NOMO-1 treated with dmso at 0.1 percent for 144 hours (cell line): ENCODE data around the gene ATG16L1.

Source experiments
- DNase-seq: peaks from one replicate; lab custom pipeline; 2025; ENCODE audit not compliant: unreplicated experiment; lab: John Stamatoyannopoulos, UW

ATG16L1 gene

DNA sequence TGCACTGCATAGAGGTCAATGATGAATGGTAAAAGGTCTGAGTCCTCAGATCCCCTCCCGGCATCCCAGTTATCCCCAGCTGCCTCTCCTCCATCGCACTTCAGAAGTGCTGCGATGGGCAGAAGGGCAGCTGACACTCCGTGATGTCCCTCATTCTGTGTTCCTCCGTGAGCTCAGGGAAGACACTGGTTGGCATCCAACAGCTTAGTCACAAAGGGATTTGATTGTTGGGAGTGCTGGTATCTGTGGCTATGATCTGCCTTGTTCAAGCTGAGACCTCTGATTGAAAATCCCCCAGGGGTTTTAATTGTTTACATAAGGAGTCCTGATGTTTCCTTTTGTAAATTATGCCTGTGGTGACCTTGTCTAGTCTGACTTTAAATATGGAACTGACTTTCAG lies 37.2 kb downstream of the ATG16L1 start:
- no peak for DNase-seq

- DNase-seq, result no peak
Observed at GRCh38 chr2:233289648-233290047, 38.2 kb downstream of the ATG16L1 start.

DNA sequence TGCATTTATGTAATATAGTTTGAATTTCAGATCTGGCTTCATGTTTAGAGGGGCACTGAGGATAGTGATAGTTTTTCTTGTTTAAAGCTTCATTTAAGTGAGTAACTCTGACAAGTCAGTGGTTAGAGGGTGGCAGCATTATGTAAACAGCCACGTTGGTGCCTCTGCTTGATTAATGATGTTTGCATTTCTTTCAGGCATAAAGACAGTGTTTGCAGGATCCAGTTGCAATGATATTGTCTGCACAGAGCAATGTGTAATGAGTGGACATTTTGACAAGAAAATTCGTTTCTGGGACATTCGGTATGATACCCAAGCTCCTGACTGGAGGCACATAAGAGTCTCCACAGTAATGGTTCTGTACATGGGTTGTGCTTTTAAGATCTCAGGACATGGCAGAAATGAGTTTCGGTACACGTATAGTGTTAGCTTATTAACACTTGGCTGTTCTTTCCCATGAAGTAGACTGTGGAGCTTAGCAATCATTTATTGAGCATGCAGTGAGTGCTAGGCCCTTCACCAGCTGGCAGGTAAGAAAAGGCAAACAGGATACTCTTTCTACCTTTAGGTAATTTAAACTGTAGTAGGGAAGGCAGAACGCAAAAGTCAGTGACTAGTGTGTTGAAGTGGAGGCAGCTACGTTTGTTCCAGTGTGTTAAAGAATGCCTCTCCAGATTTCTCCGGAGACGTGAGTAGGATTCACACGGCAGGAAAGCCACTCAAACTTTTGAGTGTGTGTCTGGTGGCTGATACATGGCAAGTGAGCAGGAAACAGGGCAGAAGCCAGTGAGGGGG lies 38.8 kb downstream of the ATG16L1 start:
- no peak for DNase-seq

GRCh38 chr2:233295891-233296290 lies 44.4 kb downstream of the ATG16L1 start:
- DNase-seq, result no peak

GRCh38 chr2:233297076-233297475 lies 45.6 kb downstream of the ATG16L1 start:
- no peak for DNase-seq

GRCh38 chr2:233300401-233300800 lies 48.9 kb downstream of the ATG16L1 start:
- no peak for DNase-seq

GRCh38 chr2:233301248-233301647 lies 49.8 kb downstream of the ATG16L1 start:
- DNase-seq, result no peak

DNA sequence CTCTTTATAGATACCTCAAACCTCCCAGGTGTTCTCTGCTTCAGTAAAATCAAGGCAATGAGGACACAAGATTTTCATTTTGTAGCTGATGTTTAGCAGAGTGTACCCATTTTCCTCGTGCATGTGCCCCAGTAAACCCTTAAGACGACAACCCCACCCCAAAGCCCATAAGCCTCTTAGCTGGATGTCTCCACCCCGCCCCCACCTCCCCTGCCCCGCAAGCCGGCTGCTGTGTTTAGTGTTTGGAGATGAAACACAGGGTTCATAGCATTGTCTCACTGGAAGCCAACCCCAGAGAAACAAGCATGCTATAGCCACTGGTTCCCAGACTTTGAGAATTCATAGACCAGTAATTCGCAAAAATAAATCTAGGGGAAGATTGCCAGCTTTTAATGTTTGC lies 50.3 kb downstream of the ATG16L1 start:
- no peak for DNase-seq

DNA sequence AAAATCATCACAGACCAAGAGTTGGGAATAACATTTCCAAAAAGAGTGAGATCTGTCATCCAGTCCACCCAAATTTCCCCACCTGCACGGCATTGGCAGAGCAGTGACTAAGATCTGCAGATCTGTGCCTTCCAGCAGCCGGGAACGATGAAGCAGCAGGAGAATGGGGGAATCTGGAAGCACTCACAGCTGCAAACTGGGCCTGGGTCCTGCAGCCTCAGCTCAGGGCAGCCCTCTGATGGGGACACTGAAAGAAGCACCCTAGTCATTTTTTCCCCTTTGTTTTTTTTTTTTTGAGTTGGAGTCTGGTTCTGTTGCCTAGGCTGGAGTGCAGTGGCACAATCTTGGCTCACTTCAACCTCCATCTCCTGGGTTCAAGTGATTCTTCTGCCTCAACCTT lies 51.8 kb downstream of the ATG16L1 start:
- no peak for DNase-seq

DNA sequence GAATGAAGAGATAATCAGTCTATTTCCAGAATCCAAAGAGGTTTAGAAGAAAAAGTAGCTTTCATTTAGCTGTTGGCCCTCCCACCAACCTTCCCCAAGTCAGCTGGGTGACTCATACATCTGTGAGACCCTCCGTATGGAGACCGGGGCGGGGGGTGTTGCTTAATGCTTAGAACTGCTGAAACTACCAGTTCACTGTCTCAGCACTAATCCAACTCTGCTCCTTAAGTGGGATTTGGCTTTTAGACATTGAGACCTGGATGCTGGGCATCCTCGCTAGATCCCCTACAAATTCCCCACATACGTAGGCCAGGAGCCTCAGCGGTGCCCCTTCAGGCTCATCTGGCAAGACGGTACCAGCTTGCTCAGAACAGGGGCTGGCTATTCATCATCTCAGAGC lies 56.1 kb downstream of the ATG16L1 start, which contains the start of gene SAG:
TSS of gene SAG (plus strand) at position 252 of the 400 bp plus-strand sequence. CDS start 1,374 bp downstream, outside the sequence.
- no peak for DNase-seq

- no peak for DNase-seq
Observed at GRCh38 chr2:233311241-233311926, 59.9 kb downstream of the ATG16L1 start.

DNA sequence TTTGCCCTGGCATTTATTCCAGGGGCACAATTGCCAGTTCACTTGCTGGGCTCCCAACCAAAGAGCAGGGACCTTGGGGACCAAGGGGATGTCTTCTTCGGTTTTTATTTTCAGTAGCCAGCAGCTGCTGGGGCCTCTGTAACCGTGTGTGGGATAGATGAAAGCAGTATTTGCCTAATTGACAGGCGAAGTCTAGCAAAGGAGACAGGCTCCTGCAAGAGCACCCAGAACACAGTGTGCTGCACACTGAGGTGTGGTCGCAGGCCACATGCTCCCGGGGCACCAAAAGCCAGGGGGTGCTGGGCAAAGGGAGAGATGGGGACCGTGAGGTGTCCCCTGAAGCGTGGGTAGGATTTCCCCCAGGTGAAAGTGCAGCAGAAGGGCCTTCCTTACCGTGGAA lies 61.4 kb downstream of the ATG16L1 start:
- DNase-seq, result no peak

- DNase-seq, result no peak
Observed at GRCh38 chr2:233314180-233314925, 62.9 kb downstream of the ATG16L1 start.

DNA sequence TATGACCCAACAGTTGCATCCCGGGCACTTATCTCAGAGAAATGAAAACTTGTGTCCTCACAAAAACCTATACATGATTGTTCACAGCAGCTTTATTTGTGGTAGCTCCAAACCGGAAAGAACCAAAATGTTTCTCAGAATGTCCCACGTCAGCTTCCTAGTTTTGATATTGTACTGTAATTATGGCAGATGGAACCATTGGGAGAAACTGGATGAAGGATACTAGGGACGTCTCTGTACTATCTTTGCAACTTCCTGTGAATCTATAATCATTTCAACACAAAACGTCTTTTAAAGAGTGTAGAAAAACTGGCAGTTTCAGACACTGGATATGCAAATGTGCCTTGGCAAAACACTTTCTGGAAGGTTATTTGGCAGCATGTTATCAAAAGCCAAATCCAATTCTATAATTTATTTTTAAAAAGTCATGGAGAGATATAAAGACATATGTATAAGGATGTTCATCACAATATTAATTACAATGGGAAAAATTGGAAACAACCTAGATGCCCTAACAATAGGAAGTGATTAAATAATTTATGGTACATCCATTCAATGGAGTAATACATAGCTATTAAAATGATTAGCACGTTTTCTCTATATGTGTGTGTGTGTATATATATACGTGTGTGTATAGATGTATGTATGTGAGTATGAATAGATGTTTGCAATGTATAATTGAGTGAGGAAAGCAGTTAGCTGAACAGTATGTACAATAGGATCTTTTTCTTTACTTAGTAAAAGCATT lies 65.9 kb downstream of the ATG16L1 start:
- DNase-seq, result no peak

GRCh38 chr2:233319256-233319655 lies 67.8 kb downstream of the ATG16L1 start:
- no peak for DNase-seq

DNA sequence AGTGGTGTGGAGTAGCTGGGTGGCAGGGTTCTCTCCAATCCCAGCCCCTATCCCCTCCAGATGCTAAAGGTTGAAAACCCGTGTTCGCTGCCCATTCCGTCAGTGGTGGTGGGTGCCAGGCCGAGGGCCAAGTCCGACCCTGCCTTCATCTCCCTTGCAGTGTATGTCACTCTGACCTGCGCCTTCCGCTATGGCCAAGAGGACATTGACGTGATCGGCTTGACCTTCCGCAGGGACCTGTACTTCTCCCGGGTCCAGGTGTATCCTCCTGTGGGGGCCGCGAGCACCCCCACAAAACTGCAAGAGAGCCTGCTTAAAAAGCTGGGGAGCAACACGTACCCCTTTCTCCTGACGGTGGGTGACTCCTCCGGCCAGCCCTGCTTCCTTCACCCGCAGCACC lies 69.0 kb downstream of the ATG16L1 start:
- DNase-seq, result no peak

- no peak for DNase-seq
Observed at GRCh38 chr2:233321166-233321565, 69.7 kb downstream of the ATG16L1 start.

DNA sequence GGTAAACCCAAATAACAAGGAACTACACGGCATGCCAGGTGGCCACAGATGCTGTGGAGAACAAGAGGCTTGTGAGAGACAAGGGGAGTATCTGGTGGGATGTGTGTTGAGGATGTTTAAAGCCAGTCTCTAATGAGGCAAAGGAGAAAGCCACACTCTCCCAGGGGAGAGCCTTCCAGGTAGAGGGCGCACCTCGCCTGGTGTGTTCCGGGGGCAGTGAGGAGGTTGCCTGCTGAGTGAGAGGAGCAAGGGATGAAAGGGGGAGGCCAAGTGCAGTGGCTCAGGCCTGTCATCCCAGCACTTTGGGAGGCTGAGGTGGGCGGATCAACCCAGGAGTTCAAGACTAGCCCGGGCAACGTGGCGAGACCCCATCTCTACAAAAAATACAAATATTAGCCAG lies 72.4 kb downstream of the ATG16L1 start:
- DNase-seq, result no peak

- DNase-seq, result no peak
Observed at GRCh38 chr2:233325256-233325655, 73.8 kb downstream of the ATG16L1 start.

- DNase-seq, result no peak
Observed at GRCh38 chr2:233325814-233326213, 74.3 kb downstream of the ATG16L1 start.

- no peak for DNase-seq
Observed at GRCh38 chr2:233326500-233326899, 75.0 kb downstream of the ATG16L1 start.
